LoVo (cell line): ENCODE results near the gene C16orf74.

Source experiments
- DNase-seq: peaks from one replicate; pipeline ENCODE4 v3.0.0-alpha.2; 2016; ENCODE audit warnings: low spot score

The C16orf74 gene

GRCh38 chr16:85774811-85775210 lies 23.9 kb upstream of the C16orf74 start:
- DNase-seq, result no peak

- DNase-seq, result no peak
Measured at GRCh38 chr16:85774136-85774535, 23.2 kb upstream of the C16orf74 start.

- no peak for DNase-seq
Measured at GRCh38 chr16:85773044-85773443, 22.1 kb upstream of the C16orf74 start.

- no peak for DNase-seq
Measured at GRCh38 chr16:85770741-85771140, 19.8 kb upstream of the C16orf74 start.

GRCh38 chr16:85768199-85768598 lies 17.3 kb upstream of the C16orf74 start:
- DNase-seq, result no peak

GRCh38 chr16:85767531-85767930 lies 16.6 kb upstream of the C16orf74 start:
- DNase-seq, result peak; percentile 58

- DNase-seq, result no peak
Measured at GRCh38 chr16:85765767-85766166, 14.9 kb upstream of the C16orf74 start.

GRCh38 chr16:85765211-85765610 lies 14.3 kb upstream of the C16orf74 start:
- DNase-seq, result no peak

- no peak for DNase-seq
Measured at GRCh38 chr16:85763616-85764015, 12.7 kb upstream of the C16orf74 start.

GRCh38 chr16:85762970-85763369 lies 12.1 kb upstream of the C16orf74 start:
- no peak for DNase-seq

- no peak for DNase-seq
Measured at GRCh38 chr16:85761861-85762260, 11.0 kb upstream of the C16orf74 start.

GRCh38 chr16:85759631-85760419 lies 8.9 kb upstream of the C16orf74 start:
- no peak for DNase-seq

- no peak for DNase-seq
Measured at GRCh38 chr16:85759136-85759535, 8.2 kb upstream of the C16orf74 start.

GRCh38 chr16:85757341-85757822 lies 6.5 kb upstream of the C16orf74 start:
- no peak for DNase-seq

- no peak for DNase-seq
Measured at GRCh38 chr16:85755929-85756768, 5.3 kb upstream of the C16orf74 start.

- DNase-seq, result no peak
Measured at GRCh38 chr16:85754413-85754812, 3.5 kb upstream of the C16orf74 start.

GRCh38 chr16:85753976-85754375 lies 3.1 kb upstream of the C16orf74 start:
- no peak for DNase-seq

- peak; percentile 1 for DNase-seq
Measured at GRCh38 chr16:85753559-85753958, 2.7 kb upstream of the C16orf74 start.

- no peak for DNase-seq
Measured at GRCh38 chr16:85752511-85753420, 1.9 kb upstream of the C16orf74 start.

GRCh38 chr16:85751698-85752501 lies 1.0 kb upstream of the C16orf74 start:
- DNase-seq, result no peak

GRCh38 chr16:85750146-85750826 lies 610 bp downstream of the C16orf74 start:
- no peak for DNase-seq
